Nephron progenitor cell (in vitro differentiated cells): ENCODE measurements around the gene CDH18.
"Not testable (repeated sequence)": the region's sequence is repeated elsewhere in the genome, so short reads cannot be mapped to it uniquely, and the experiment has no call there.

ENCODE experiments used
- DNase-seq: peaks from one replicate; pipeline ENCODE4 v3.0.0; 2021
- H3K27ac Mint-ChIP-seq: 2 replicates; pipeline ENCODE4 v1.8.0; 2021; ENCODE audit warnings: mild to moderate bottlenecking, moderate library complexity, mixed read lengths
- H3K27me3 Mint-ChIP-seq: 2 replicates; pipeline ENCODE4 v1.8.0; 2021; ENCODE audit warnings: mild to moderate bottlenecking, low read depth, mixed read lengths; ENCODE audit not compliant: poor library complexity
- H3K36me3 Mint-ChIP-seq: 2 replicates; pipeline ENCODE4 v1.8.0; 2021; ENCODE audit warnings: low read depth, mixed read lengths
- H3K4me1 Mint-ChIP-seq: 2 replicates; pipeline ENCODE4 v1.8.0; 2021; ENCODE audit warnings: mixed read lengths
- H3K4me3 Mint-ChIP-seq: 2 replicates; pipeline ENCODE4 v1.8.0; 2021; ENCODE audit warnings: mild to moderate bottlenecking, moderate library complexity, mixed read lengths
- H3K9me3 Mint-ChIP-seq: 2 replicates; pipeline ENCODE4 v1.8.0; 2021; ENCODE audit warnings: mild to moderate bottlenecking, moderate library complexity, mixed read lengths
- CTCF ChIP-seq: fragments of 200-600 bp; sonication (generic); IDR thresholded peaks from 2 replicates; pipeline ENCODE4 v1.5.0; 2021; ENCODE audit warnings: antibody characterized with exemption

The CDH18 gene

GRCh38 chr5:19855453-19855852 is 132.5 kb downstream of the CDH18 start:
- Mint-ChIP-seq H3K4me1 (no peaks in the 10 kb centered on the region), H3K27me3 (no peaks in the 10 kb centered on the region), H3K27ac (no peak overlapping the region), H3K9me3 (no peaks in the 10 kb centered on the region), H3K36me3 (no peaks in the 10 kb centered on the region), H3K4me3 (no peak overlapping the region)
- no peak for DNase-seq
- no peak for TF ChIP-seq CTCF

- no peak for TF ChIP-seq CTCF
- Mint-ChIP-seq H3K4me3 (no peak overlapping the region), H3K36me3 (no peaks in the 10 kb centered on the region), H3K27ac (no peak overlapping the region), H3K9me3 (no peaks in the 10 kb centered on the region), H3K4me1 (no peaks in the 10 kb centered on the region), H3K27me3 (no peaks in the 10 kb centered on the region)
- DNase-seq: no peak
Measured at GRCh38 chr5:19855031-19855430, 133.0 kb downstream of the CDH18 start.

- no peak overlapping the region for H3K4me3 Mint-ChIP-seq
- no peak for TF ChIP-seq CTCF
- H3K36me3 Mint-ChIP-seq: no peaks in the 10 kb centered on the region
- DNase-seq: no peak
- H3K27ac Mint-ChIP-seq: no peak overlapping the region
- H3K9me3 Mint-ChIP-seq: no peaks in the 10 kb centered on the region
- no peaks in the 10 kb centered on the region for H3K27me3 Mint-ChIP-seq
- no peaks in the 10 kb centered on the region for H3K4me1 Mint-ChIP-seq
Measured at GRCh38 chr5:19853616-19854240, 134.3 kb downstream of the CDH18 start.

- no peak for TF ChIP-seq CTCF
- no peak for DNase-seq
- peak overlapping the region; percentile 43 for H3K27ac Mint-ChIP-seq
- peaks cover 29% of the 10 kb centered on the region for H3K9me3 Mint-ChIP-seq
- no peaks in the 10 kb centered on the region for H3K36me3 Mint-ChIP-seq
- no peaks in the 10 kb centered on the region for H3K4me1 Mint-ChIP-seq
- H3K4me3 Mint-ChIP-seq: no peak overlapping the region
- H3K27me3 Mint-ChIP-seq: peaks cover 6% of the 10 kb centered on the region
Measured at GRCh38 chr5:19837536-19838174, 150.3 kb downstream of the CDH18 start.

- no peak for DNase-seq
- H3K27ac Mint-ChIP-seq: no peak overlapping the region
- H3K4me1 Mint-ChIP-seq: no peaks in the 10 kb centered on the region
- H3K4me3 Mint-ChIP-seq: no peak overlapping the region
- no peaks in the 10 kb centered on the region for H3K36me3 Mint-ChIP-seq
- TF ChIP-seq CTCF: no peak
- peaks cover 7% of the 10 kb centered on the region for H3K27me3 Mint-ChIP-seq
- H3K9me3 Mint-ChIP-seq: peaks cover 44% of the 10 kb centered on the region
Measured at GRCh38 chr5:19835442-19835841, 152.6 kb downstream of the CDH18 start.

GRCh38 chr5:19812720-19813119 is 175.3 kb downstream of the CDH18 start:
- H3K4me1 Mint-ChIP-seq, H3K27ac Mint-ChIP-seq, H3K4me3 Mint-ChIP-seq, DNase-seq, H3K27me3 Mint-ChIP-seq, H3K36me3 Mint-ChIP-seq, H3K9me3 Mint-ChIP-seq: not testable (repeated sequence)
